GM12878 (cell line): Measurements from ENCODE around the gene RPL31. TPM values are rescaled to one million over a fixed set of nuclear protein-coding genes. Genes with fewer than 3 reads are reported as not detected.

ENCODE experiments used
- ATAC-seq: fragments of 200-7000 bp; cut with Tn5 transposase; 3 replicates; pipeline ENCODE4 v1.9.1; 2020; ENCODE audit warnings: mild to moderate bottlenecking, moderate library complexity
- BruUV-seq: library from RNA; stranded (reverse); fragments of 400-500 nt; replicated peaks from 2 replicates; lab custom pipeline; 2021; lab: Mats Ljungman, UMichigan
- CTCF ChIA-PET: fragments of 300-600 bp; sonication (Branson Sonifier 250); formaldehyde crosslinking; extraction: SDS; loops from one replicate; lab custom pipeline; 2021; ENCODE audit warnings: inconsistent platforms; lab: Yijun Ruan, JAX
- POLR2A ChIA-PET: fragments of 350-600 bp; formaldehyde crosslinking; extraction: SDS; loops from one replicate; lab custom pipeline; 2021; ENCODE audit warnings: inconsistent platforms; lab: Charles Lee
- RAD21 ChIA-PET: fragments of 300-600 bp; sonication (Branson Sonifier 250); formaldehyde crosslinking; loops from one replicate; lab custom pipeline; 2023; ENCODE audit warnings: antibody characterized with exemption; ENCODE audit not compliant: unreplicated experiment; lab: Charles Lee
- SMC1A ChIA-PET: fragments of 300-600 bp; sonication (Branson Sonifier 250); formaldehyde crosslinking; loops from one replicate; lab custom pipeline; 2023; ENCODE audit not compliant: unreplicated experiment, uncharacterized antibody; lab: Charles Lee
- DNase-seq: peaks from one replicate; pipeline ENCODE4 v3.0.0-alpha.2; 2011; ENCODE audit warnings: low read depth, low spot score
- FAIRE-seq: peaks from 3 replicates; lab custom pipeline; 2011; peaks lifted over from hg19 to GRCh38; lab: Jason Lieb, UNC
- H2AFZ ChIP-seq: 2 replicates; pipeline ENCODE4 v1.6.0; 2011; ENCODE audit warnings: low read depth, low read length, control low read depth; ENCODE audit not compliant: control insufficient read depth
- H3K27ac ChIP-seq: 2 replicates; pipeline ENCODE4 v1.5.1; 2011; ENCODE audit warnings: control low read depth; ENCODE audit not compliant: control insufficient read depth, insufficient read depth
- H3K27me3 ChIP-seq, 2 experiments: replicated peaks in 1 of 2; 2 replicates each; pipeline versions ENCODE4 v1.6.0 to v1.6.1; 2011; ENCODE audit warnings: low read length in 1 of 2; ENCODE audit not compliant: control insufficient read depth in 2 of 2, insufficient read depth in 2 of 2
- H3K36me3 ChIP-seq, 2 experiments: 2 replicates each; pipeline ENCODE4 v1.5.1; 2011; ENCODE audit warnings: low read length in 1 of 2; ENCODE audit not compliant: control insufficient read depth in 2 of 2, insufficient read depth in 2 of 2
- H3K4me1 ChIP-seq: 2 replicates; pipeline ENCODE4 v1.6.1; 2011; ENCODE audit warnings: mild to moderate bottlenecking, low read length, moderate library complexity, mixed read lengths; ENCODE audit not compliant: control insufficient read depth, insufficient read depth
- H3K4me2 ChIP-seq: 2 replicates; pipeline ENCODE4 v1.6.0; 2011; ENCODE audit warnings: control low read depth; ENCODE audit not compliant: control insufficient read depth, insufficient read depth
- H3K4me3 ChIP-seq: fragments of 200-600 bp; sonication (generic); 2 replicates; pipeline ENCODE4 v1.5.1; 2016
- H3K79me2 ChIP-seq: 2 replicates; pipeline ENCODE4 v1.6.0; 2011; ENCODE audit warnings: low read length; ENCODE audit not compliant: control insufficient read depth, insufficient read depth
- H3K9ac ChIP-seq: 2 replicates; pipeline ENCODE4 v1.8.0; 2011; ENCODE audit warnings: low read length, control low read depth, mixed read lengths; ENCODE audit not compliant: control insufficient read depth, insufficient read depth
- H3K9me3 ChIP-seq: replicated peaks from 3 replicates; pipeline ENCODE4 v1.5.1; 2011; ENCODE audit warnings: mild to moderate bottlenecking, low read length; ENCODE audit not compliant: control insufficient read depth, insufficient read depth
- H4K20me1 ChIP-seq: 2 replicates; pipeline ENCODE4 v1.6.0; 2011; ENCODE audit not compliant: control insufficient read depth, insufficient read depth
- BHLHE40 ChIP-seq, 2 experiments: fragments of 450-650 bp in 1 of 2; IDR thresholded peaks; 2 replicates each; pipeline ENCODE4 v1.6.1; 2011 to 2017; ENCODE audit warnings: low read depth in 2 of 2, borderline replicate concordance in 1 of 2, improper control_type of control experiment in 1 of 2, low read length in 1 of 2, mild to moderate bottlenecking in 1 of 2
- CUX1 ChIP-seq: IDR thresholded peaks from 2 replicates; pipeline ENCODE4 v1.6.1; 2012; ENCODE audit warnings: improper control_type of control experiment, low read depth, low read length; ENCODE audit not compliant: insufficient replicate concordance
- IKZF2 ChIP-seq, 2 experiments: fragments of 450-650 bp; IDR thresholded peaks; 2 replicates each; pipeline ENCODE4 v1.6.1; 2017; ENCODE audit warnings: mild to moderate bottlenecking in 2 of 2, moderate library complexity in 2 of 2
- JUNB ChIP-seq: IDR thresholded peaks from 2 replicates; pipeline ENCODE4 v1.6.1; 2016; ENCODE audit warnings: antibody characterized with exemption, mild to moderate bottlenecking
- PAX5 ChIP-seq: IDR thresholded peaks from 2 replicates; pipeline ENCODE4 v1.6.1; 2011; ENCODE audit warnings: low read depth, low read length, borderline replicate concordance
- RBBP5 ChIP-seq: fragments of 200-600 bp; sonication (generic); conservative IDR thresholded peaks from 2 replicates; pipeline ENCODE4 v1.6.1; 2016
- RUNX3 ChIP-seq: IDR thresholded peaks from 2 replicates; pipeline ENCODE4 v1.6.1; 2012; ENCODE audit warnings: low read length, inconsistent platforms
- TAF1 ChIP-seq: IDR thresholded peaks from 2 replicates; pipeline ENCODE4 v1.6.1; 2011; ENCODE audit warnings: mild to moderate bottlenecking, low read depth, low read length, borderline replicate concordance
- TBL1XR1 ChIP-seq: IDR thresholded peaks from 2 replicates; pipeline ENCODE4 v1.6.1; 2012; ENCODE audit warnings: low read depth, low read length, improper control_type of control experiment
- ZNF384 ChIP-seq: IDR thresholded peaks from 2 replicates; pipeline ENCODE4 v1.6.1; 2012; ENCODE audit warnings: low read depth, mild to moderate bottlenecking, low read length, improper control_type of control experiment, borderline replicate concordance
- WGBS: methylation state at CpG from one replicate; pipeline ENCODE4 v1.1.6; 2016; ENCODE audit warnings: low lambda C conversion rate; ENCODE audit not compliant: insufficient replicate concordance, insufficient coverage; ENCODE audit errors: missing lambda C conversion rate; 5-methylcytosine and 5-hydroxymethylcytosine counted together
- in situ Hi-C: fragments of 300-500 bp; cut with MboI; formaldehyde crosslinking; loops from 9 replicates; pipeline ENCODE4 v1.14.3; 2018; ENCODE audit warnings: mixed read lengths
- intact Hi-C: fragments of 100-400 bp; cut with micrococcal nuclease; formaldehyde crosslinking; loops from one replicate; pipeline ENCODE4 v1.14.2; 2022; ENCODE audit not compliant: unreplicated experiment
- polyA plus RNA-seq, 11 experiments: library from polyadenylated mRNA; depleted of rRNA in 4 of 11; unstranded in 6 of 11; stranded (reverse) in 5 of 11; fragments of >200 nt; fragmentation: Nextera tagmentation in 4 of 11; fragmentation: Illumina TruSeq in 1 of 11; extraction: Ambion mirVana in 4 of 11; extraction: Trizol in 1 of 11; gene quantifications; 1 replicate in 1 of 11; 2 replicates in 10 of 11; pipeline versions ENCODE4 v1.2.1 to v1.2.3, GENCODE V29; 2011 to 2016; ENCODE audit warnings: inconsistent platforms in 2 of 11, missing spikeins in 2 of 11, low read depth in 1 of 11
- total RNA-seq, 4 experiments: library from RNA; depleted of rRNA in 3 of 4; stranded (reverse); fragments of >200 nt in 3 of 4; fragmentation: Illumina TruSeq in 1 of 4; extraction: Trizol in 1 of 4; gene quantifications; 2 replicates each; pipeline versions ENCODE4 v1.2.1 to v1.2.3, GENCODE V29; 2013 to 2021

The RPL31 gene
- total and polyA plus RNA-seq, 10 of the 15 experiments (the other 5 are each of a cell fraction or from before 2014, with no cell fraction given): 1,643 to 8,551 (median 2,208) TPM

GRCh38 chr2:100976645-100977391, 25.3 kb upstream of the RPL31 start:
- POLR2A ChIA-PET: no interaction called here
- SMC1A ChIA-PET: interaction anchor here (0.6 to 0.9 kb wide), 2 partner anchors 9 to 418 kb away, joined by 3 read pairs; no protein-coding TSS in a partner anchor
- ATAC-seq (peak; percentile 93), DNase-seq (peak; percentile 25), FAIRE-seq (peak; percentile 86)
- Histone ChIP-seq H3K36me3 (no peaks in the 10 kb centered on the region), H2AFZ (no peak overlapping the region), H3K27ac (no peak overlapping the region), H3K79me2 (no peaks in the 10 kb centered on the region), H4K20me1 (peaks cover 3% of the 10 kb centered on the region; the same call in 1 of the 2 replicates), H3K9me3 (no peaks in the 10 kb centered on the region), H3K4me1 (peaks cover 14% of the 10 kb centered on the region), H3K9ac (no peak overlapping the region), H3K4me3 (no peak overlapping the region)
- intact Hi-C loops: no loop called here
- RAD21 ChIA-PET: interaction anchor here (0.7 to 0.8 kb wide), 2 partner anchors 246 to 1718 kb away, joined by 3 read pairs; no protein-coding TSS in a partner anchor
- WGBS: 31% methylated on average over 19 of the region's 19 CpGs
- no TSS peak for BruUV-seq
- CTCF ChIA-PET: interaction anchor here (0.7 to 1.6 kb wide), 2 partner anchors 9 to 10 kb away, joined by 3 to 6 read pairs; no protein-coding TSS in a partner anchor
- TF ChIP-seq RUNX3: peak; percentile 67
- peak; percentile 56; the same call in 1 of the 2 replicates for TF ChIP-seq PAX5
- no peak for TF ChIP-seq TAF1
- peak; percentile 88 for TF ChIP-seq ZNF384
- TF ChIP-seq JUNB: peak; percentile 73
- TF ChIP-seq BHLHE40 (IDR thresholded peaks at IDR 0.05; ENCODE audit: borderline replicate concordance in 1 of 2, low read depth in 2 of 2, low read length in 1 of 2): 0 out of 4 replicates have a peak, but pooled peaks of 1 of the 2 experiments have one; percentile 9
- no peak for TF ChIP-seq CUX1
- no peak for TF ChIP-seq RBBP5
- 0 out of 2 replicates have a peak, but pooled peaks have one; percentile 31 for TF ChIP-seq TBL1XR1
- TF ChIP-seq IKZF2 (IDR thresholded peaks at IDR 0.05): peak in 1 of 2 experiments; percentile 26; a peak in 1 of 4 replicates
- TF ChIP-seq, all 136 proteins: peak for 7
- H3K27me3 ChIP-seq: peaks cover 2 to 3% of the 10 kb centered on the region in 2 experiments; a peak in 3 of 4 replicates
- in situ Hi-C loops: no loop called here
- H3K4me2 ChIP-seq: peak overlapping the region; percentile 60
